ENCODE data around the gene RILPL1.

Gene RILPL1

GRCh38 chr12:123427036-123427769 is 106.3 kb downstream of the RILPL1 start:
- DNase-seq (ENCODE audit: low read depth) = peak; percentile 39

DNA sequence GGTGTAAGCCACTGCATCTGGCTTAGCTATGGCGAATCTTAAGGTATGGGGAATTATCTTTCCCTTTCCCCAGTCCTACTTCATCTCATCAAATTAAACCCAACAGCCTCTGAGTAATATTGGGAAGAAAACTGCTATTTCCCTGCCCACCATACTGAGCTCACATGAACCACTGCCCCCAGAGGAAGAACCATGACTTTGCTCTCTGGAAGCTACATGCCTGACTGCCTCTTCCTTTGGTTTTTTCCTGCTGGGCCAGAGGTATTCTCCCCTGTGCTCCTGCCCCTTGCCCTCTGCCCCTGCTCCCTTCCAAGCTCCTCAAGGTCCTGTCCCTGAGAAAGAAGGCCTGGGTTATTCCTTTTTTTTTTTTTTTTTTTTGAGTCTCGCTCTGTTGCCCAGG is 112.2 kb downstream of the RILPL1 start:
- DNase-seq (ENCODE audit: low read depth) = no peak
